ENCODE results near the gene TSPAN12.

Gene TSPAN12

GRCh38 chr7:120842121-120842621 is 15.8 kb downstream of the TSPAN12 start:
- TF ChIP-seq FOXP2 (optimal IDR thresholded peaks at IDR 0.05; ENCODE audit: borderline replicate concordance, extremely low read depth, extremely low read length, insufficient read depth) (no peak), REST (IDR thresholded peaks at IDR 0.05; ENCODE audit: insufficient read depth in 1 of 2, low read depth in 2 of 2, low read length in 2 of 2) (no peak), SIN3A (IDR thresholded peaks at IDR 0.05; ENCODE audit: borderline replicate concordance, insufficient read depth, low read length) (no peak), TAF1 (IDR thresholded peaks at IDR 0.05; ENCODE audit: borderline replicate concordance, insufficient read depth, low read length) (no peak), POLR2AphosphoS5 (IDR thresholded peaks at IDR 0.05; ENCODE audit: low read depth, low read length) (no peak)

GRCh38 chr7:120841608-120842007 is 16.3 kb downstream of the TSPAN12 start:
- TF ChIP-seq FOXP2 (optimal IDR thresholded peaks at IDR 0.05; ENCODE audit: borderline replicate concordance, extremely low read depth, extremely low read length, insufficient read depth), result no peak
- TF ChIP-seq TAF1 (IDR thresholded peaks at IDR 0.05; ENCODE audit: borderline replicate concordance, insufficient read depth, low read length), result no peak
- no peak for TF ChIP-seq REST (IDR thresholded peaks at IDR 0.05; ENCODE audit: insufficient read depth in 1 of 2, low read depth in 2 of 2, low read length in 2 of 2)

GRCh38 chr7:120838281-120838682 is 19.7 kb downstream of the TSPAN12 start:
- no peak for TF ChIP-seq TAF1 (IDR thresholded peaks at IDR 0.05; ENCODE audit: borderline replicate concordance, insufficient read depth, low read length)
- no peak for TF ChIP-seq POLR2AphosphoS5 (IDR thresholded peaks at IDR 0.05; ENCODE audit: low read depth, low read length)
- no peak for TF ChIP-seq SIN3A (IDR thresholded peaks at IDR 0.05; ENCODE audit: borderline replicate concordance, insufficient read depth, low read length)
- no peak for TF ChIP-seq FOXP2 (optimal IDR thresholded peaks at IDR 0.05; ENCODE audit: borderline replicate concordance, extremely low read depth, extremely low read length, insufficient read depth)
- TF ChIP-seq REST (IDR thresholded peaks at IDR 0.05; ENCODE audit: insufficient read depth in 1 of 2, low read depth in 2 of 2, low read length in 2 of 2), result no peak

- no peak for TF ChIP-seq POLR2AphosphoS5 (IDR thresholded peaks at IDR 0.05; ENCODE audit: low read depth, low read length)
- TF ChIP-seq REST (IDR thresholded peaks at IDR 0.05; ENCODE audit: insufficient read depth in 1 of 2, low read depth in 2 of 2, low read length in 2 of 2), result no peak
- TF ChIP-seq SIN3A (IDR thresholded peaks at IDR 0.05; ENCODE audit: borderline replicate concordance, insufficient read depth, low read length), result no peak
- no peak for TF ChIP-seq TAF1 (IDR thresholded peaks at IDR 0.05; ENCODE audit: borderline replicate concordance, insufficient read depth, low read length)
- TF ChIP-seq FOXP2 (optimal IDR thresholded peaks at IDR 0.05; ENCODE audit: borderline replicate concordance, extremely low read depth, extremely low read length, insufficient read depth), result no peak
Measured at GRCh38 chr7:120837599-120837998, 20.3 kb downstream of the TSPAN12 start.

GRCh38 chr7:120836556-120837115 is 21.3 kb downstream of the TSPAN12 start:
- TF ChIP-seq SIN3A (IDR thresholded peaks at IDR 0.05; ENCODE audit: borderline replicate concordance, insufficient read depth, low read length) (no peak), POLR2AphosphoS5 (IDR thresholded peaks at IDR 0.05; ENCODE audit: low read depth, low read length) (no peak), REST (IDR thresholded peaks at IDR 0.05; ENCODE audit: insufficient read depth in 1 of 2, low read depth in 2 of 2, low read length in 2 of 2) (no peak), FOXP2 (optimal IDR thresholded peaks at IDR 0.05; ENCODE audit: borderline replicate concordance, extremely low read depth, extremely low read length, insufficient read depth) (no peak), TAF1 (IDR thresholded peaks at IDR 0.05; ENCODE audit: borderline replicate concordance, insufficient read depth, low read length) (no peak)

Data from PFSK-1 (cell line).